Measurements from ENCODE around the gene DOCK2. TPM values are rescaled to one million over a fixed set of nuclear protein-coding genes. Genes with fewer than 3 reads are reported as not detected.

Gene DOCK2
- total RNA-seq, 1 experiment from 2014 or later = 0.26 TPM

GRCh38 chr5:170115925-170116324, 478.9 kb downstream of the DOCK2 start:
- Histone ChIP-seq H3K4me3 (ENCODE audit: low read length) (no peak overlapping the region), H2AFZ (ENCODE audit: low read length) (no peak overlapping the region), H3F3A (ENCODE audit: low read length, unreplicated experiment) (no peaks in the 10 kb centered on the region), H4K20me1 (ENCODE audit: low read length) (no peaks in the 10 kb centered on the region), H3K4me1 (ENCODE audit: insufficient read depth, low read length) (peaks cover 4% of the 10 kb centered on the region; the same call in 1 of the 2 replicates), H3K27me3 (ENCODE audit: low read length) (no peaks in the 10 kb centered on the region), H3K4me2 (ENCODE audit: low read length) (no peak overlapping the region), H3K9me3 (ENCODE audit: low read length) (no peaks in the 10 kb centered on the region), H3K27ac (ENCODE audit: low read length) (no peak overlapping the region), H3K79me2 (ENCODE audit: low read length) (no peaks in the 10 kb centered on the region), H3K36me3 (ENCODE audit: low read depth, low read length) (no peaks in the 10 kb centered on the region), H3K9me2 (replicated peaks; ENCODE audit: low read length) (no peaks in the 10 kb centered on the region), H3K9ac (ENCODE audit: low read length) (no peak overlapping the region)
- BruUV-seq (replicated peaks) = no TSS peak
- ChIA-PET CTCF (no interaction called here), POLR2A (ENCODE audit: unreplicated experiment) (no interaction called here)
- intact Hi-C loops (cut with micrococcal nuclease) = no loop called here
- ATAC-seq (no peak), DNase-seq (no peak)
- TF ChIP-seq EZH2phosphoT487 (IDR thresholded peaks at IDR 0.05; ENCODE audit: borderline replicate concordance, low read length) (no peak), CTCF (conservative IDR thresholded peaks at IDR 0.05; ENCODE audit: low read depth, low read length) (no peak), EZH2 (IDR thresholded peaks at IDR 0.05; ENCODE audit: low read length, unreplicated experiment) (no peak)

- DNase-seq (no peak), ATAC-seq (no peak)
- Histone ChIP-seq H3K9me3 (ENCODE audit: low read length) (no peaks in the 10 kb centered on the region), H3K4me2 (ENCODE audit: low read length) (no peak overlapping the region), H3K4me3 (ENCODE audit: low read length) (no peak overlapping the region), H3K4me1 (ENCODE audit: insufficient read depth, low read length) (peaks cover 13% of the 10 kb centered on the region), H3K9me2 (replicated peaks; ENCODE audit: low read length) (no peaks in the 10 kb centered on the region), H3K36me3 (ENCODE audit: low read depth, low read length) (no peaks in the 10 kb centered on the region), H3F3A (ENCODE audit: low read length, unreplicated experiment) (no peaks in the 10 kb centered on the region), H4K20me1 (ENCODE audit: low read length) (no peaks in the 10 kb centered on the region), H3K79me2 (ENCODE audit: low read length) (no peaks in the 10 kb centered on the region), H3K27ac (ENCODE audit: low read length) (no peak overlapping the region), H2AFZ (ENCODE audit: low read length) (no peak overlapping the region), H3K27me3 (ENCODE audit: low read length) (no peaks in the 10 kb centered on the region), H3K9ac (ENCODE audit: low read length) (no peak overlapping the region)
- intact Hi-C loops (cut with micrococcal nuclease) = no loop called here
- BruUV-seq (replicated peaks) = no TSS peak
- POLR2A ChIA-PET (ENCODE audit: unreplicated experiment) = no interaction called here
- TF ChIP-seq EZH2phosphoT487 (IDR thresholded peaks at IDR 0.05; ENCODE audit: borderline replicate concordance, low read length) (no peak), EZH2 (IDR thresholded peaks at IDR 0.05; ENCODE audit: low read length, unreplicated experiment) (no peak), CTCF (conservative IDR thresholded peaks at IDR 0.05; ENCODE audit: low read depth, low read length) (no peak)
- CTCF ChIA-PET = no interaction called here
Measured at GRCh38 chr5:170117736-170118135, 480.7 kb downstream of the DOCK2 start.

GRCh38 chr5:170120576-170120975, 483.5 kb downstream of the DOCK2 start:
- Histone ChIP-seq H3K9me2 (replicated peaks; ENCODE audit: low read length) (no peaks in the 10 kb centered on the region), H4K20me1 (ENCODE audit: low read length) (no peaks in the 10 kb centered on the region), H3F3A (ENCODE audit: low read length, unreplicated experiment) (no peaks in the 10 kb centered on the region), H3K4me2 (ENCODE audit: low read length) (no peak overlapping the region), H3K9ac (ENCODE audit: low read length) (no peak overlapping the region), H3K27ac (ENCODE audit: low read length) (no peak overlapping the region), H2AFZ (ENCODE audit: low read length) (no peak overlapping the region), H3K36me3 (ENCODE audit: low read depth, low read length) (no peaks in the 10 kb centered on the region), H3K4me1 (ENCODE audit: insufficient read depth, low read length) (peaks cover 13% of the 10 kb centered on the region), H3K79me2 (ENCODE audit: low read length) (no peaks in the 10 kb centered on the region), H3K27me3 (ENCODE audit: low read length) (no peaks in the 10 kb centered on the region), H3K4me3 (ENCODE audit: low read length) (no peak overlapping the region), H3K9me3 (ENCODE audit: low read length) (no peaks in the 10 kb centered on the region)
- intact Hi-C loops (cut with micrococcal nuclease) = no loop called here
- ATAC-seq = no peak
- CTCF ChIA-PET = no interaction called here
- no TSS peak for BruUV-seq (replicated peaks)
- POLR2A ChIA-PET (ENCODE audit: unreplicated experiment) = no interaction called here
- TF ChIP-seq CTCF (conservative IDR thresholded peaks at IDR 0.05; ENCODE audit: low read depth, low read length) = no peak
- TF ChIP-seq EZH2 (IDR thresholded peaks at IDR 0.05; ENCODE audit: low read length, unreplicated experiment) = no peak
- DNase-seq = peak; percentile 41

Data from PC-3 (cell line).